ENCODE measurements around the gene NAALADL2. TPM values are rescaled to one million over a fixed set of nuclear protein-coding genes. Genes with fewer than 3 reads are reported as not detected.

NAALADL2 gene
- polyA plus RNA-seq, 3 donors, result not detected

- WGBS (ENCODE audit: insufficient coverage), result no CpG with 5 or more reads among the region's 2 CpGs
- TF ChIP-seq, protein P1, sequence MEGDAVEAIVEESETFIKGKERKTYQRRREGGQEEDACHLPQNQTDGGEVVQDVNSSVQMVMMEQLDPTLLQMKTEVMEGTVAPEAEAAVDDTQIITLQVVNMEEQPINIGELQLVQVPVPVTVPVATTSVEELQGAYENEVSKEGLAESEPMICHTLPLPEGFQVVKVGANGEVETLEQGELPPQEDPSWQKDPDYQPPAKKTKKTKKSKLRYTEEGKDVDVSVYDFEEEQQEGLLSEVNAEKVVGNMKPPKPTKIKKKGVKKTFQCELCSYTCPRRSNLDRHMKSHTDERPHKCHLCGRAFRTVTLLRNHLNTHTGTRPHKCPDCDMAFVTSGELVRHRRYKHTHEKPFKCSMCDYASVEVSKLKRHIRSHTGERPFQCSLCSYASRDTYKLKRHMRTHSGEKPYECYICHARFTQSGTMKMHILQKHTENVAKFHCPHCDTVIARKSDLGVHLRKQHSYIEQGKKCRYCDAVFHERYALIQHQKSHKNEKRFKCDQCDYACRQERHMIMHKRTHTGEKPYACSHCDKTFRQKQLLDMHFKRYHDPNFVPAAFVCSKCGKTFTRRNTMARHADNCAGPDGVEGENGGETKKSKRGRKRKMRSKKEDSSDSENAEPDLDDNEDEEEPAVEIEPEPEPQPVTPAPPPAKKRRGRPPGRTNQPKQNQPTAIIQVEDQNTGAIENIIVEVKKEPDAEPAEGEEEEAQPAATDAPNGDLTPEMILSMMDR (IDR thresholded peaks at IDR 0.05), result no peak
- DNase-seq, result no peak
- H3K4me1 ChIP-seq (ENCODE audit: control insufficient read depth in 1 of 2, insufficient read depth in 2 of 2, low read length in 2 of 2), result no peaks in the 10 kb centered on the region
- H3K9ac ChIP-seq (ENCODE audit: insufficient read depth, low read length, poor library complexity, severe bottlenecking), result no peak overlapping the region
- H3K36me3 ChIP-seq (replicated peaks in 1 of 2; ENCODE audit: control insufficient read depth in 1 of 2, insufficient read depth in 2 of 2, low read length in 2 of 2), result no peaks in the 10 kb centered on the region
- no peak overlapping the region for H3K4me2 ChIP-seq (replicated peaks; ENCODE audit: extremely low read depth, low read length, poor library complexity, severe bottlenecking)
- no peaks in the 10 kb centered on the region for H4K20me1 ChIP-seq (ENCODE audit: insufficient read depth, low read length)
- no peaks in the 10 kb centered on the region for H3K79me2 ChIP-seq (ENCODE audit: insufficient read depth, low read length)
- no peak overlapping the region for H3K27ac ChIP-seq (ENCODE audit: low read depth in 1 of 2, low read length in 2 of 2)
- Mint-ChIP-seq H3K36me3 (no peaks in the 10 kb centered on the region), H3K27ac (no peak overlapping the region), H3K4me1 (no peaks in the 10 kb centered on the region), H3K4me3 (no peak overlapping the region), H3K27me3 (ENCODE audit: low read depth in 3 of 3) (peaks cover 0 to 1% (median 0%) of the 10 kb centered on the region in 3 donors), H3K9me3 (peaks cover 0 to 10% (median 7%) of the 10 kb centered on the region in 7 donors)
- no peaks in the 10 kb centered on the region for H3K27me3 ChIP-seq (ENCODE audit: control insufficient read depth in 2 of 2, insufficient read depth in 2 of 2, low read length in 2 of 2)
- intact Hi-C loops (cut with micrococcal nuclease), result no loop called here
- no peak overlapping the region for H2AFZ ChIP-seq (ENCODE audit: insufficient read depth, low read depth, low read length, poor library complexity, severe bottlenecking)
- H3K9me3 ChIP-seq (replicated peaks in 1 of 2; ENCODE audit: control insufficient read depth in 1 of 2, insufficient read depth in 1 of 2, low read length in 2 of 2), result no peaks in the 10 kb centered on the region
- no peak overlapping the region for H3K4me3 ChIP-seq (replicated peaks in 1 of 3; ENCODE audit: low read depth in 2 of 3, low read length in 3 of 3)
Measured at GRCh38 chr3:175310046-175310445, 450.9 kb downstream of the NAALADL2 start.

- H3K9me3 ChIP-seq (replicated peaks in 1 of 2; ENCODE audit: control insufficient read depth in 1 of 2, insufficient read depth in 1 of 2, low read length in 2 of 2), result no peaks in the 10 kb centered on the region
- intact Hi-C loops (cut with micrococcal nuclease), result no loop called here
- no peak for DNase-seq
- no peak overlapping the region for H3K27ac ChIP-seq (ENCODE audit: low read depth in 1 of 2, low read length in 2 of 2)
- peaks cover 0 to 10% (median 5%) of the 10 kb centered on the region in 7 donors for H3K9me3 Mint-ChIP-seq
- no peak overlapping the region for H3K4me2 ChIP-seq (replicated peaks; ENCODE audit: extremely low read depth, low read length, poor library complexity, severe bottlenecking)
- no peak overlapping the region for H3K4me3 ChIP-seq (replicated peaks in 1 of 3; ENCODE audit: low read depth in 2 of 3, low read length in 3 of 3)
- no peaks in the 10 kb centered on the region for H3K4me1 ChIP-seq (ENCODE audit: control insufficient read depth in 1 of 2, insufficient read depth in 2 of 2, low read length in 2 of 2)
- no peaks in the 10 kb centered on the region for H3K36me3 Mint-ChIP-seq
- no peak overlapping the region for H3K4me3 Mint-ChIP-seq
- TF ChIP-seq, protein P1 (IDR thresholded peaks at IDR 0.05), result no peak
- no peaks in the 10 kb centered on the region for H3K79me2 ChIP-seq (ENCODE audit: insufficient read depth, low read length)
- no peaks in the 10 kb centered on the region for H3K4me1 Mint-ChIP-seq
- H3K27me3 ChIP-seq (ENCODE audit: control insufficient read depth in 2 of 2, insufficient read depth in 2 of 2, low read length in 2 of 2), result no peaks in the 10 kb centered on the region
- peaks cover 0 to 1% (median 0%) of the 10 kb centered on the region in 3 donors for H3K27me3 Mint-ChIP-seq (ENCODE audit: low read depth in 3 of 3)
- H3K9ac ChIP-seq (ENCODE audit: insufficient read depth, low read length, poor library complexity, severe bottlenecking), result no peak overlapping the region
- no peak overlapping the region for H2AFZ ChIP-seq (ENCODE audit: insufficient read depth, low read depth, low read length, poor library complexity, severe bottlenecking)
- whole genome bisulfite sequencing (ENCODE audit: insufficient coverage), result no CpG with 5 or more reads among the region's 1 CpG
- H3K27ac Mint-ChIP-seq, result no peak overlapping the region
- no peaks in the 10 kb centered on the region for H3K36me3 ChIP-seq (replicated peaks in 1 of 2; ENCODE audit: control insufficient read depth in 1 of 2, insufficient read depth in 2 of 2, low read length in 2 of 2)
- H4K20me1 ChIP-seq (ENCODE audit: insufficient read depth, low read length), result no peaks in the 10 kb centered on the region
Measured at GRCh38 chr3:175311404-175311803, 452.3 kb downstream of the NAALADL2 start.

Data from CD14-positive monocyte (primary cell).